Karpas-422 (cell line): ENCODE data around the gene SH2D5. TPM values are rescaled to one million over a fixed set of nuclear protein-coding genes. Genes with fewer than 3 reads are reported as not detected.

Experiments
- DNase-seq: peaks from one replicate; pipeline ENCODE4 v3.0.0-alpha.2; 2015
- H2AFZ ChIP-seq: fragments of 200-600 bp; sonication (generic); 2 replicates; pipeline ENCODE4 v1.6.1; 2014; ENCODE audit warnings: antibody characterized with exemption, low read length, mixed read lengths
- H3K27ac ChIP-seq: fragments of 200-600 bp; sonication (generic); 2 replicates; pipeline ENCODE4 v1.5.1; 2014; ENCODE audit warnings: mild to moderate bottlenecking, low read length, moderate library complexity
- H3K27me3 ChIP-seq: fragments of 200-600 bp; sonication (generic); 2 replicates; pipeline ENCODE4 v1.6.1; 2014; ENCODE audit warnings: low read length, mixed read lengths
- H3K36me3 ChIP-seq: fragments of 200-600 bp; sonication (generic); 2 replicates; pipeline ENCODE4 v1.6.1; 2014; ENCODE audit warnings: low read length, mixed read lengths; ENCODE audit not compliant: insufficient read depth
- H3K4me1 ChIP-seq: fragments of 200-600 bp; sonication (generic); 2 replicates; pipeline ENCODE4 v1.6.1; 2014; ENCODE audit warnings: mild to moderate bottlenecking, low read length, mixed read lengths
- H3K4me2 ChIP-seq: fragments of 200-600 bp; sonication (generic); 2 replicates; pipeline ENCODE4 v1.6.1; 2014; ENCODE audit warnings: low read length, low read depth, mild to moderate bottlenecking; ENCODE audit not compliant: poor library complexity, severe bottlenecking
- H3K4me3 ChIP-seq: fragments of 200-600 bp; sonication (generic); 2 replicates; pipeline ENCODE4 v1.5.1; 2014; ENCODE audit warnings: mild to moderate bottlenecking, antibody characterized with exemption, low read length, mixed read lengths
- H3K79me2 ChIP-seq: fragments of 200-600 bp; sonication (generic); 2 replicates; pipeline ENCODE4 v1.6.1; 2014; ENCODE audit warnings: mild to moderate bottlenecking, low read length, mixed read lengths
- H3K9ac ChIP-seq: fragments of 200-600 bp; sonication (generic); 2 replicates; pipeline ENCODE4 v1.6.0; 2014; ENCODE audit warnings: low read length
- H3K9me2 ChIP-seq: fragments of 200-600 bp; sonication (generic), shearing (Covaris generic); replicated peaks from 2 replicates; pipeline ENCODE4 v1.6.0; 2014; ENCODE audit warnings: mild to moderate bottlenecking, low read length, moderate library complexity; ENCODE audit not compliant: insufficient read depth
- H3K9me3 ChIP-seq: fragments of 300-700, 200-600 bp; sonication (generic); 2 replicates; pipeline ENCODE4 v1.6.1; 2014; ENCODE audit warnings: low read length, mixed read lengths
- H4K20me1 ChIP-seq: fragments of 200-600 bp; sonication (generic); 2 replicates; pipeline ENCODE4 v1.6.1; 2014; ENCODE audit warnings: mild to moderate bottlenecking, antibody characterized with exemption, low read length, low read depth; ENCODE audit not compliant: insufficient read depth
- total RNA-seq: library from RNA; depleted of rRNA; stranded (reverse); fragments of >200 nt; shearing (Covaris generic); gene quantifications from 2 replicates; pipeline ENCODE4 v1.2.3, GENCODE V29; 2014; ENCODE audit warnings: low replicate concordance

SH2D5 gene
- total RNA-seq, 1 experiment from 2014 or later = not detected

DNA sequence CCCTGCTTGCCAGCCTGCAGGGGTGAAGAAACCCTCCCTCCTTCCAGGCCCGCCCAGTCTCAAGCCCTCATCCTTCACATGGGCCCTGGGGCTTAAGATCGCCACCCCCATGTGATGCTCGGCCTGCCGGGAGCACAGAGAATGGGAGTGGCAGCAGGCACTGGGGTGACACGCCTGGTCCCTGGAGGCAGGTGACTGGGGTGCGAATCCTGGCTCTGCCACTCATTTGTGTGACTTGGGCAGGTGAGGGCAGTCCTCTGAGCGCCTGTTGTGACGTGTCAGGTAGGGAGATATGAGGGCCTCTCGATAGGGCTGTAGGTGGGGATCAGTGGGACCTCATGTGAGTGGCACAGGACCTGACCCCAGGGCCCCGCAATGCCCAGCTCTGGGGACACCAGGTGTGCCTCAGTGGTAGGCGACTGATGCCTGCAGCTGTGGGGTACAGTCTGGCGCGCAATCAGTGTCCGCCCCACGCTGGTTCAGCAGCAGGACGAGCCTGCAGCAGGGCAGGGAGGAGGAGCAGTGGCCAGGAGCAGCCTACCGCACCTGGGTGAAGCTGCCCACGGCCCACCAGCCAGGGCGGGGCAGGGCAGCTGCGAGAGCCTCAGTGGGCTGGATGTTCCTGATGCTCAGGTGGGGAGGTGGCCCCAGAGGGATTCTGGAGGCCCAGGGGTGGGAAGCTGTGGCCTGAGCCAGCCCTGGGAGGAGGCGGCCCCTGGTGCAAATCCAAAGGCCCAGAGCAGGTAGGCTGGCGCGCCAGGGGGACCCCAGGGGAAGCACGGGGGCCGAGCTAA is 6.2 kb downstream of the SH2D5 start:
- H3K9me2 ChIP-seq = no peaks in the 10 kb centered on the region
- H2AFZ ChIP-seq = no peak overlapping the region
- H3K27ac ChIP-seq = no peak overlapping the region
- no peak overlapping the region for H3K9ac ChIP-seq
- DNase-seq = no peak
- peaks cover 1% of the 10 kb centered on the region for H3K4me1 ChIP-seq
- H3K4me2 ChIP-seq = no peak overlapping the region
- no peaks in the 10 kb centered on the region for H3K36me3 ChIP-seq
- no peaks in the 10 kb centered on the region for H3K27me3 ChIP-seq
- no peaks in the 10 kb centered on the region for H3K9me3 ChIP-seq
- peaks cover 8% of the 10 kb centered on the region; the same call in 1 of the 2 replicates for H4K20me1 ChIP-seq
- H3K79me2 ChIP-seq = no peaks in the 10 kb centered on the region
- H3K4me3 ChIP-seq = no peak overlapping the region

- Histone ChIP-seq H3K36me3 (no peaks in the 10 kb centered on the region), H3K79me2 (no peaks in the 10 kb centered on the region), H3K27ac (no peak overlapping the region), H3K9me3 (no peaks in the 10 kb centered on the region), H3K4me3 (no peak overlapping the region), H2AFZ (no peak overlapping the region), H3K4me1 (no peaks in the 10 kb centered on the region), H3K9me2 (no peaks in the 10 kb centered on the region), H3K4me2 (no peak overlapping the region), H3K27me3 (no peaks in the 10 kb centered on the region), H4K20me1 (peaks cover 3% of the 10 kb centered on the region; the same call in 1 of the 2 replicates), H3K9ac (no peak overlapping the region)
- no peak for DNase-seq
These were observed 7.0 kb downstream of the SH2D5 start for GRCh38 chr1:20725189-20726117.

GRCh38 chr1:20724364-20725188 is 7.9 kb downstream of the SH2D5 start:
- Histone ChIP-seq H3K9ac (no peak overlapping the region), H3K4me3 (no peak overlapping the region), H3K27me3 (no peaks in the 10 kb centered on the region), H3K4me2 (no peak overlapping the region), H3K4me1 (no peaks in the 10 kb centered on the region), H3K36me3 (no peaks in the 10 kb centered on the region), H2AFZ (no peak overlapping the region), H3K9me3 (no peaks in the 10 kb centered on the region), H4K20me1 (no peaks in the 10 kb centered on the region), H3K9me2 (no peaks in the 10 kb centered on the region), H3K79me2 (no peaks in the 10 kb centered on the region), H3K27ac (no peak overlapping the region)
- DNase-seq = no peak

DNA sequence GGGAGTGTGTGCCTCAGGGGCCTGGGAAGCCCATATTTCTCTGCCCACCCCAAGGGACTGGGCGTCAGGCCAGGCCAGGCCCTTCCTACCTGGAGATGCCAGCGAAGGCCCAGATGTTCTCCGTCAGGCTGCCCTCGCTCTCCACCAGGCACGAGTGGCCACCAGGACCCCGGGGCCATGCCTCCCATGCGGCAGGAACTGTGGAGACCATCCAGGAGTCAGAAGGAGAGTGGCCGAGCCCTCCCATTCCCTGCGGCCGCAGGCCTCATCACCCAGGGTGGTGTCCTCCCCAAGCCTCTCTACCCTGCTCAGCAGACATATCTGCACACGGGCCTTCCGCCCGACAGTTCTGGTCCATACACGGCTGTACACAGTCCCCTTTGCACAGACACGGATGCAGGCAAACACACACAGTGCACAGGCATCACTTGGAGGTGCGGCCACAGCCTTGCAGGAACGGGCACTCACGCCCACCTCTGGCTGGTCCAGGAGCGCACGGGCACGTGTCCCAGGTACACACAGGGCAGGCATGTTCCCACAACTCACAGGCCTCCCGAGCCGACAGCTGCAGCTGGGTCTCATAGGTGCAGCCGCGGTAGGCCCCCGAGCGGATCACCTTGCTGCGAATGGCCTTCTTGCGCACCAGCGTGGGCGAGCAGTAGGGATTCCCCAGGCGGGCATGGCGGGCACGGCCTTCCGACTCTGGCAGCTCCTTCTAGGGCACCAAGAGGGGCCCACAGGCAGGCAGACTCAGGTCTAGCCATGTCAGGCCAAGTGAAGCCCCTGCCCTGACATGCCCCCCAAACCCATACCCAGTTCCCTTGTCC is 8.8 kb downstream of the SH2D5 start:
- no peak overlapping the region for H3K4me2 ChIP-seq
- H3K27me3 ChIP-seq = no peaks in the 10 kb centered on the region
- H3K4me3 ChIP-seq = no peak overlapping the region
- H3K27ac ChIP-seq = no peak overlapping the region
- no peaks in the 10 kb centered on the region for H4K20me1 ChIP-seq
- no peak overlapping the region for H2AFZ ChIP-seq
- no peak overlapping the region for H3K9ac ChIP-seq
- no peaks in the 10 kb centered on the region for H3K36me3 ChIP-seq
- H3K4me1 ChIP-seq = no peaks in the 10 kb centered on the region
- no peaks in the 10 kb centered on the region for H3K79me2 ChIP-seq
- no peaks in the 10 kb centered on the region for H3K9me2 ChIP-seq
- no peaks in the 10 kb centered on the region for H3K9me3 ChIP-seq
- DNase-seq = no peak

GRCh38 chr1:20723159-20723536 is 9.4 kb downstream of the SH2D5 start:
- no peak overlapping the region for H3K27ac ChIP-seq
- no peaks in the 10 kb centered on the region for H3K36me3 ChIP-seq
- DNase-seq = no peak
- no peak overlapping the region for H3K9ac ChIP-seq
- H2AFZ ChIP-seq = no peak overlapping the region
- H4K20me1 ChIP-seq = no peaks in the 10 kb centered on the region
- no peaks in the 10 kb centered on the region for H3K9me2 ChIP-seq
- H3K9me3 ChIP-seq = no peaks in the 10 kb centered on the region
- H3K4me2 ChIP-seq = no peak overlapping the region
- H3K4me1 ChIP-seq = peaks cover under 1% of the 10 kb centered on the region
- no peaks in the 10 kb centered on the region for H3K79me2 ChIP-seq
- no peak overlapping the region for H3K4me3 ChIP-seq
- H3K27me3 ChIP-seq = no peaks in the 10 kb centered on the region

- Histone ChIP-seq H3K9me2 (no peaks in the 10 kb centered on the region), H3K4me2 (no peak overlapping the region), H3K27me3 (no peaks in the 10 kb centered on the region), H4K20me1 (no peaks in the 10 kb centered on the region), H3K9ac (no peak overlapping the region), H3K36me3 (no peaks in the 10 kb centered on the region), H2AFZ (no peak overlapping the region), H3K27ac (no peak overlapping the region), H3K4me1 (peaks cover 3% of the 10 kb centered on the region), H3K79me2 (no peaks in the 10 kb centered on the region), H3K9me3 (no peaks in the 10 kb centered on the region), H3K4me3 (no peak overlapping the region)
- DNase-seq = no peak
These were observed 11.1 kb downstream of the SH2D5 start for GRCh38 chr1:20721117-20722061.

GRCh38 chr1:20720631-20721091 is 11.8 kb downstream of the SH2D5 start:
- no peaks in the 10 kb centered on the region for H4K20me1 ChIP-seq
- H3K9me2 ChIP-seq = no peaks in the 10 kb centered on the region
- no peaks in the 10 kb centered on the region for H3K79me2 ChIP-seq
- H3K4me2 ChIP-seq = no peak overlapping the region
- H3K36me3 ChIP-seq = no peaks in the 10 kb centered on the region
- no peak overlapping the region for H3K9ac ChIP-seq
- no peak for DNase-seq
- no peak overlapping the region for H3K27ac ChIP-seq
- H2AFZ ChIP-seq = no peak overlapping the region
- peaks cover 3% of the 10 kb centered on the region for H3K4me1 ChIP-seq
- H3K4me3 ChIP-seq = no peak overlapping the region
- H3K27me3 ChIP-seq = no peaks in the 10 kb centered on the region
- no peaks in the 10 kb centered on the region for H3K9me3 ChIP-seq
